NCI-H345 treated with DMSO at 0.1 percent for 48 hours (cell line): ENCODE results near the gene PSMD9.
"Not testable (repeated sequence)": the region's sequence is repeated elsewhere in the genome, so short reads cannot be mapped to it uniquely, and the experiment has no call there.

Experiments used
- DNase-seq: peaks from one replicate; lab custom pipeline; 2025; ENCODE audit not compliant: unreplicated experiment; lab: John Stamatoyannopoulos, UW

PSMD9 gene

DNA sequence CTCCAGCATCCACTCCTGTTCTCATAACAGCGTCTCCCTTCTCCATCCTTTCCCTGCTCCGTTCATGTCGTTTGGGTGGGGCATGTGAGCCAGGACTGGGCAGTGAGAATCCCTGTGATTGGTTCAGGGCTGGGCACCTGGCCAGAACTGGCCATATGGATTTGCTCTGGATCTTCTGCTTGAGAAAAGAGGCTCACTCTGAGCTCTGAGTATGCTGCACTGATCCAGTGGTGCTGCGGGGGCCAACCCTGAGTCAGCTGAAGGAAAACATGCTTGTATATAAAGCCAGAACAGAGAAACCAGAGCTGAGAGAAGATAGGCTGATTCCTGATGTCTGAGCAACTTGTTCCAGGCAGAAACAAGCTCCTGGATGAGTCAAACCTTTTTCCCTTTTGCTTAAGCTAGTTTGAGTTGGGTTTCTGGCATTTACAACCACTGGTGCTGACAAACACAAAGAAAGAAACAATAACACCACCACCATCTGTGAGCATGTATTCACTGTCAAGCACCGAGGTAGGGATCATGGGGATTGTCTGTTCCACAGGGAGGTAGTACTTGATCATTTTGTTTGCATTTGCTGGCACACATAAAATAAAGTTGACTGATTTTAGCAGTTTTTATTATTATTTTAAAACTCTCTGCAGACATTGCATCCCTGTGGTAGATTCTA is 15.9 kb upstream of the PSMD9 start:
- no peak for DNase-seq

DNA sequence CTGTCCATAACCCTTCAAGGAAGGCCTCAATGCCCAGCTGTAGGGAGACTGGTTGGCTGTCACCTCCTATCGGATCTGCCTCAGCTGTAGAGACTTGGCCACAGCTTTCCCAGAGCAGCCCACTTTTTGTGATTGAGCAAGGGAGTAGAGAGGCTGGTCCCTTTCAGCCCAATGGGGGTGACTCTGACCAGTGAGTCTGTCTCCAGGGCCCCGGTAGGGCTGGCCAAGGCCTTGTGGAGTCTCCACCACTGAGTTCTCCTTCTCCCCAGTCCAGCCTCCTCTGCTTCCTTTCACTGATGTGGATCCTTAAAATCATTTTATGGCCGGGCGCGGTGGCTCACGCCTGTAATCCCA is 15.4 kb upstream of the PSMD9 start:
- no peak for DNase-seq

DNA sequence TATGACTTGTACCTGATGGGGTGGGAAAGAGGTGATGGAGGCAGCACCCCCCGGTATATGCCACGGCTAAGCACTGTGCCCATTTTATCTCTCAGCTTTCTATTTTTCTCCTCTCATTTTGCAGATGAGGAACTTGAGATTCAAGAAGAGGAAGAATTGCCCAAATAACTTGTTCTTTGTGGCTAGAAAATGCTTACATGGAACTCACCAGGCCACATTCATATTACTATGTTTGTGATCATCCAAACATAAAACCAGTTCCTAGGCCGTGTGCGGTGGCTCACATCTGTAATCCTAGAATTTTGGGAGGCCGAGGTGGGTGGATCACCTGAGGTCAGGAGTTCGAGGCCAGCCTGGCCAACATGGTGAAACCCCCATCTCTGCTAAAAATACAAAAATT is 14.5 kb upstream of the PSMD9 start:
- DNase-seq, result no peak

DNA sequence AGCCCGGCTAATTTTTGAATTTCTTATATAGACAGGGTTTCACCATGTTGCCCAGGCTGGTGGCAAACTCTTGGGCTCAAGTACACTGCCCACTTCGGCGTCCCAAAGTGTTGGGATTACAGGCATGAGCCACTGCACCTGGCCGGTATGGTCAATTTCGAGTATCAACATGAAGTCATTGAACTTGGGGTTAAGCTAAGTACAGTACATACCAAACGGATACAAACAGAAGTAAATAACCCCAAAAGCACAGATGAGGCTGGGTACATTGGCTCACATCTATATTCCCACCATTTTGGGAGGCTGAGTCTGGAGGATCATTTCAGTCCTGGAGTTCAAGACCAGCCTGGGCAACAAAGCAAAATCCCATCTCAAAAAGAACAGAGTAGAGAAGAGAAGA is 13.0 kb upstream of the PSMD9 start:
- DNase-seq, result no peak

DNA sequence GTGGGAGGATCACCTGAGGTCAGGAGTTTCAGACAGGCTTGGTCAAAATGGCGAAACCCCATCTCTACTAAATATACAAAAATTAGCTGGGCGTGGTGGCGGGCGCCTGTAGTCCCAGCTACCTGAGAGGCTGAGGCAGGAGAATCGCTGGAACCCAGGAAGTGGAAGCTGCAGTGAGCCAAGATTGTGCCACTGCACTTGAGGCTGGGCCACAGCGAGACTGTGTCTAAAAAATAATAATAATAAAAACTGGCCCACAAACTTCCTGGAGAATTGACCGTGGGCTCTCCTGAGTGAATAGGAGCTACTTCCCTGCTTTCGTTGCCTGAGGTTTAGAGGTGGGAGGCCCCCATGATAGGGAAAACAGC is 12.5 kb upstream of the PSMD9 start:
- DNase-seq, result not testable (repeated sequence)

DNA sequence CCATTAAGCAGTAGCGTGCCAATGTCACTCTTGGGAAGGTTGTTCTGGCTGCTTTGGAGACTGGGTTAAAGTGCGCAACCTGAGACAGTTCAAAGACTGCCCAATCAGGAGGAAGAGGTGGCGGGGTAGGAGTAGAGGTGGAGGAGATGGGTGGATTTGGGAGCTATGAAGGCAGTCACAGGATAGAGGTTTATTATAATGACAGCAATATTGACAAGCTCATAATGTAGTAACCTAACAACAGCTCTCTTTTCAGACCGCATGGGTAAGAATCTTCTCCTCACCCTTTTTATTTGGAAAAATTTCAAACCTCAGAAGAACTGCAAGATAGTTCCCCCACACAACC is 5.3 kb upstream of the PSMD9 start:
- DNase-seq, result no peak

DNA sequence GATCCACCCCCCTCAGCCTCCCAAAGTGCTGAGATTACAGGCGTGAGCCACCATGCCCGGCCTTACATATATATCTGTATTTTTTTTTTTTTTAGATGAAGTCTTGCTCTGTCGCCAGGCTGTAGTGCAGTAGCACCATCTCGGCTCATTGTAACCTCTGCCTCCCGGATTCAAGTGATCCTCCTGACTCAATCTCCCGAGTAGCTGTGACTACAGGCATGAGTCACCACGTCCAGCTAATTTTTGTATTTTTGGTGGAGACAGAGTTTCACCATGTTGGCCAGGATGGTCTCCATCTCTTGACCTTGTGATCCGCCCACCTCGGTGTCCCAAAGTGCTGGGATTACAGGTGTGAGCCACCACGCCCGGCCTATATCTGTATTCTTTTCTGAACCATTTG is 3.5 kb upstream of the PSMD9 start:
- DNase-seq, result not testable (repeated sequence)

DNA sequence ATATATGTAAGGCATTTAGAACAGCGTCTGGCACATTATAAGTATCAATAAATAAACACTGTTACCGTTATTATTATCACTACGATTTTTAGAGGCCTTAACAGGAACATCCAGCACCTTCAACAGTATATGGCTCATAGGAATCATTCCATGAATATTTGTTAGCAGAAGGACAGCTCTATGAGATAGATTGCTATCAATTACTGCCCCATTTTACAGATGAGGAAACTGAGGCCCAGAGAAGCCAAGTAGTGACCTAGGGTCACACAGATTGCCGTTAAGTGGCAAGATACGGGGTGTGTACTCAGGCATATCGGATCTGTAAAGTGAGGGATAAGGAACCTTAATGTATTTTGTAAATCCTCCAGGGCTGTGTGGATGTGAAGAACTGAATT is 510 bp upstream of the PSMD9 start:
- DNase-seq, result no peak

DNA sequence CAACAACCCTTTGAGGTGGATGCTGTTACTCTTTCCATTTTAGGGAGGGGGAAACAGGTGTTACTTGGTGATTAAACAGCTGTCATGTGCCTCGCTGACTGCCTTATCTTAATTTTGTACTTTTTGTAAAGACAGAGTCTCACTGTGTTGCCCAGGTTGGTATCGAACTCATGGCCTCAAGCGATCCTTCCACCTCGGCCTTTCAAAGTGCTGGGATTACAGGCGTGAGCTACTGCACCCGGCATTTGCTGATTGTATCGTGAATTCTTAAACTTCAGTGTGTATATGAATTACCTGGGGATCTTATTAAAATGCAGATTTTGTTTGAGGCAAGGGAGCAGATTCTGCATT is 659 bp downstream of the PSMD9 start:
- no peak for DNase-seq

DNA sequence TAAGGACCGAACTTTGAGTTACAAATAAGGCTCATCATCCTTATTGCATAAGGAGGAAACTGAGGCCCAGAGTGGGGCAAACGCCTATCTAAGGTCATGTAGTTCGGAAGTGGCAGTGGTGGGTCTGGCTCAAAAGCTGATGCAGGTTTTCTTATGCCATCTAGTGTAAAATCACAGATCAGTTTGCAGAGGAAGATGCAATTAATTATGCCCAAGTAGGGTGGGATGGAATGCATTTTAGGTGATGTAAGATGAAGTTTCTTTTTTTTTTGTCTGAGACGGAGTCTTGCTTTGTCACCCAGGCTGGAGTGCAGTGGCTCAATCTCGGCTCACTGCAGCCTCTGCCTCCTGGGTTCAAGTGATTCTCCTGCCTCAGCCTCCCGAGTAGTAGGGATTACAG is 1.1 kb downstream of the PSMD9 start:
- not testable (repeated sequence) for DNase-seq

DNA sequence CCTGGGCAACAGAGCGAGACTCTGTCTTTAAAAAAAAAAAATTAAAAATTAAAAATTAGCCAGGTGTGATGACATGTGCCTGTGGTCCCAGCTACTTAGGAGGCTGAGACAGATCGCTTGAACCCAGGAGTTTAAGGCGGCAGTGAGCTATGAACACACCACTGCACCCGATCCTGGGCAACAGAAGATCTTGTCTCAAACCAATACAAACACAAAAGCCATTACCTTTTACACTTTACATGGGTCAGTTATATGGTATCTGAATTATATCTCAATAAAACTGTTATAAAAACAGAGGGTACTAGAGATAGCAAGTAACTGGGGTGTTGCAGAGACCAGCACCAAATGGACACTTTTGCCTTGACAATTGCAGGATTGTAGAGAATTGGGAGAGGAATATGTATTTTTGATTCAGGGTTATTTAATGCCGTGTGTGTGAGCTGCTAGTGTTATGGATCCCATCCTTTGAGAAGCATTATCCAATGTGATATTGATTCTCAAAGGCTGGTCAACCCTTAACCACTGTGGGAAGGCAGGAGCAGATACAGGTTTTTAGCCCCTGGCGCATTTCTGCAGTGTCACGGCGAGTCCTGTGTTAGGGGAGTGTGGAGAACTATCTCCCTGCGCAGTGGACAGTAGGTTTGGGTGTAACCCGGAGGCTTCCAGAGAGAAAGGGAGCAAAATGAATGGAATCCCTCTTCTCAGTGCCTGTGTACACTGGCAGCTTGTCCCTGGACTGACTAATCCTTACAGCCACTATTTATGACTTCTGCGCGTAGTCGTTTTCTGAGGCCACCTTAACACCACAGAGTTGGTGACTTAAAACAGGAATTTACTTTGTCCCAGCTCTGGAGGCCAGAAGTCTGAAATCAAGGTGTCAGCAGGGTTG is 4.3 kb downstream of the PSMD9 start:
- DNase-seq, result no peak

DNA sequence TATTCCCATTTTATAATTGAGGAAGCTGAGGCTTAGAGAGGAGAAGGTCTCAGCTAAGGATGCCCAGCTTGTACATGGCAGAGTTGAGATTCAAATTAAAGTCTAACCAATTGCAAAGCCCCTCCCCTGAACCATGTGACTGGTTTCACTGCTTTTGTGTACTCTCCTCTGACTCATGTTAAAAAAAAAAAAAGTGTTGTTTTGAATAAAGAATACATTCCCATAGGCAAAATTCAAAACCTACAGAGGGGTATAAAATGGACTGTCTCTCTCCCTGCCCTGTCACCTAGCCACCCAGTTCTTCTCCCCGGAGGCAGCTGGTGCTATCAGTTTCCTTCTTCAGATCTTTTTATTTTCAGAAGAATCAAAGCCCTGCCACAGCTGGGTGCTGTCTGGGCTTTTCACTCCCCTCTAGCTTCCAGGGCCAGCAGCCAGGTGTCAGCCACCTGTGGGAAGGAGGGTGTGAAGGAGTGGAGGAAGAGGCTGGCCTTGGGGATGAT is 5.4 kb downstream of the PSMD9 start:
- peak; percentile 2 for DNase-seq

DNA sequence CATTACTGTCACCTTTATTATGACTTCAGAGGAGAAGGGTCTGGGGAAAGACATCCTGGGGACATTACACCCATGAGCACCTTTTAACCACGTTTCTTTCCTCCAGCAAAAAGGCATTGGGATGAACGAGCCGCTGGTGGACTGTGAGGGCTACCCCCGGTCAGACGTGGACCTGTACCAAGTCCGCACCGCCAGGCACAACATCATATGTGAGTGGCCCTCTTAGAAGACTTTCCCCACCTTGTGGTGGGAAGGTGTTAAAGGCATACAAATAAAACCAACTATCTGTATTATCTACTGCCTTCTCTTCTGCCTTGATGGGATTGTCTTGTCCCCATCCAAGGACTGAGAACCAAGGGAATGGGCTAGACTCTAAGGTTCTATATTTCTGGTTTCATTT is 6.0 kb downstream of the PSMD9 start:
- DNase-seq, result no peak

DNA sequence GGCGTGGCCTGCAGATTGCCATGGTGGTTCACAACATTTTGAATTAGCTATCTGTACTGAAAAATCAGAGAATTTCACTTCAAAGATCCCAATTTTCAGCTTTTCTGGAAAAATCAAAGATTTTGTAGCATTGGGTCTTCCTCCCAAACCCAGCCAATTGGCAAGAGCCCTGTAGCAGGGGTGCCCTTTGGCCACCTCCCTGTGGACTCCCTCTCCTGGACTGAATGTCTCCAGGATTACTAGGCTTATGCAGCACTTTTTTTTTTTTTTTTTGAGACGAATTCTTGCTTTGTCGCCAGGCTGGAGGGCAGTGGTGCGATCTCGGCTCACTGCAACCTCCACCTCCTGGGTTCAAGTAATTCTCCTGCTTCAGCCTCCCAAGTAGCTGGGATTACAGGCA is 9.7 kb downstream of the PSMD9 start:
- no peak for DNase-seq

DNA sequence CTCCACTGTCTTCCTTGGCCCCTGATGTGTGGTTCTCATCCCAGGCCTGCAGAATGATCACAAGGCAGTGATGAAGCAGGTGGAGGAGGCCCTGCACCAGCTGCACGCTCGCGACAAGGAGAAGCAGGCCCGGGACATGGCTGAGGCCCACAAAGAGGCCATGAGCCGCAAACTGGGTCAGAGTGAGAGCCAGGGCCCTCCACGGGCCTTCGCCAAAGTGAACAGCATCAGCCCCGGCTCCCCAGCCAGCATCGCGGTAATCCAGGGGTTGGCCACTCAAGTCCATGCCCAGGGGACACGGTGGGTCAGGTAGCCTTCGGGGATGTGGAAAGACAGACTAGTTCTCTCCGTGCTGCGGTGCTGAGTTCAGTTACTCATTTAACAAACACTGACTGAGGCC is 11.0 kb downstream of the PSMD9 start:
- DNase-seq, result no peak

DNA sequence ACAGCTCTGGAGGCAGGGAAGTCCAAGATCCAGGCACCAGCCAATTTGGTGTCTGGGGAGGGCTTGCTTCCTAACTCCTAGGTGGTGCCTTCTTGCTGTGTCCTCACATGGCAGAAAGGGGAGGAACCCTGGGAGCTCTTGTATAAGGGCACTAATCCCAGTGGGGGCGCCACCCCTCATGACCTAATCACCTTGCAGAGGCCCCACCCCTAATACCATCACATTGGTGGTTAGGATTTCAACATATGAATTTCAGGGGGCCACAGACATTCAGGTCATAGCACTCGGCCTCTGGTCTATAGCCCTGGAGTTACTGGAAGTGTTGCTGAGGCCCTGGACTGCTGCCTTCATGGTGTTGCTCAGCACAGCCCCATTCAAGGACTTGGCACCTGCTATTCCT is 14.6 kb downstream of the PSMD9 start:
- DNase-seq, result no peak

DNA sequence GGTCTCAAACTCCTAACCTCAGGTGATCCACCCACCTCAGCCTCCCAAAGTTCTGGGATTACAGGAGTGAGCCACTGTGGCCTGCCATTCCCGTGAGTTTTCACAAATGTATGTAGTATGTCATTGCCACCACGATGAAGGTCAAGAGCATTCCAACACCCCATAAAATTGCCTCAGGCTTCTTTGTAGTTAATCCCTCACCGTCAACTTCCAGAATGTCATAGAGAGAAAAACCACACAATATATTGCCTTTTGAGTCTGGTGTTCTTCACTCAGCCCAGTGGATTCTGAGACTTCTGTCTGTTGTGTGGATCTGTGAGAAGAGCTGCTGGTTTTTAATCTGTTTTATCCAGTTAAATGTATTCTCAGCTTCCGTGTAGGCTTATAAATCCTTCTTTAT is 17.2 kb downstream of the PSMD9 start:
- no peak for DNase-seq

DNA sequence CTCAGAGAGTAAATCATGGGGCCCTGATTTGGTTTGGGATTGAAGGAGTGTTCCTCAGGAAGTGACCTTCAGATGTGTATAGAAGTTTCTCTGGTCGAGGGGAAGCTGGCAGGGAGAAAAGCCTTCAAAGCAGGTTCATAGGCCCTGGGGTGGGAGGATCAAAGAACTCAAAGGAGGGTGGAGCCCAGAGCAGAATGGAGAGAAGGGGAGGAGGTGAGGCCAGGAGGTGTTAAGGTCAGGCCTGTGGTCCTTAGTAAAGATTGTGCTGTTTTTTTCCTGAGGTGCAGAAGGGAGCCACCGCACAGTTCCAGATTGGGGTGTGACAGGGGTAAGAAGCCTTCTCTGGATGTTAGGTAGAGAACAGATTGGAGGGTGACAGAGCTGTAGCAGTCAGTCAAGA is 20.1 kb downstream of the PSMD9 start:
- DNase-seq, result no peak

DNA sequence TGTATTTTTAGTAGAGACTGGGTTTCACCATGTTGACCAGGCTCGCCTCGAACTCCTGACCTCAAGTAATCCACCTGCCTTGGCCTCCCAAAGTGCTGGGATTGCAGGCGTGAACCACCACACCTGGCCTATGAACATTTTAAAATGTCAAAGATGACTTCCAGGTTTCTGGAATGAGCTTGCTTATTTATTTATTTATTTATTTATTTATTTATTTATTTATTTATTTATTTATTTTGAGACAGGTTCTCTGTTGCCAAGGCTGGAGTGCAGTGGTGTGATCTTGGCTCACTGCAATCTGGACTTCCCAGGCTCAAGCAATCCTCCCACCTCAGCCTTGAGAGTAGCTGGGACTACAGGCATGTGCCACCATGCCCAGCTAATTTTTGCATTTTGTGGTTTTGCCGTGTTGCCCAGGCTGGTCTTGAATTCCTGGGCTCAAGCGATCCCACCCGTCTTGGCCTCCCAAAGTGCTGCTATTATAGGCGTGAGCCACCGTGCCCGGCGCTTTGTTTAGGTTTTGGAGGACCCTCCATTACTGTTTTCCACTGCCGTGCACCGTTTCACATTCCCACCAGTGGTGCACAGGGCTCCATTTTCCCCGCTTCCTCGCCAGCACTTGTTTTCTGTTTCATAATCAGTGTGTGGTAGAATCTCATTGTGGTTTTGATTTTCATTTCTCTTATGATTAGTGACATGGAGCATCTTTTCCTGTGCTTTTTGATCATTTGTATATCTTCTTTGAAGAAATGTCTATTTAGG is 23.4 kb downstream of the PSMD9 start:
- no peak for DNase-seq

DNA sequence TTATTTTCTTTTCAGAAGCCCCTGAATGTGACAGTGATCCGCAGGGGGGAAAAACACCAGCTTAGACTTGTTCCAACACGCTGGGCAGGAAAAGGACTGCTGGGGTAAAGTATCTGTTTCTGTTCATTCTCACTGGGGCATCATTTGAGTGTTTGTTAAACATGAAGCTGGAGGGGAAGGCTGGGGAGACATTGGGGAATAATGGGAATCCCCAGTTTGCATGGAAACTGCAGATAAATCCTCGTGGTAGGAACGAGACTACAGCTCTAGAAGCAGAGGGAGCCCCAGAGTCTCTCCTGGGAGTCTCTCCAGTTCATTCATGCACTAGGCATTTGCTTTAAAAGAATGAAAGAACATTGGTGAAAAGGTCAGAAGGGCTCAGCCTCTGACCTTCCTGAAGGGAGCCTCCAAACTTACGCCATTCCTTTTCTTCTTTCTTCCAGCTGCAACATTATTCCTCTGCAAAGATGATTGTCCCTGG is 27.3 kb downstream of the PSMD9 start:
- DNase-seq, result peak; percentile 81

DNA sequence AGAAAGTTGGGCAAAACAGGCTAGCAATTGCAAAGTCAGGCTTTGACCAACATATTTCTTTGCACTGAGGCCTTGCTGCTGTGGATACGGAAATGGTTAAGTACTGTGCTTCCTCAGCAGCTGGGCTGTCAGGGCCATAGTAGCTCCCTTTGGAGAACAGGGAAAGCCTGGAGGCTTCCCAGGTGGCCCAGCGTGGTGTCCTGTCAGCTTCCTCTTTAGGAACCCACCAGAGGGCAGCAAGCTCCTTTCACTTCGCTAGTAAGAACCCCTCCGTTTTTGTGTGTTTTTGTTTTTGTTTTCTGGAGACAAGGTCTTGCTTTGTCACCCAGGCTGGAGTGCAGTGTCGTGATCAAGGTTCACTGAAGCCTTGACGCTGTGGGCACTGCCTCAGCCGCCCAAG is 28.1 kb downstream of the PSMD9 start:
- peak; percentile 0 for DNase-seq
